GM18511 (cell line): Measurements from ENCODE around the gene LHFPL2.

ENCODE experiments used
- ATAC-seq: cut with Tn5 transposase; IDR thresholded peaks from one replicate; pipeline ENCODE4 v1.9.1; 2021; ENCODE audit warnings: mild to moderate bottlenecking, moderate library complexity; ENCODE audit not compliant: unreplicated experiment

The LHFPL2 gene

GRCh38 chr5:78509145-78509865, 139.3 kb downstream of the LHFPL2 start:
- ATAC-seq = no peak

DNA sequence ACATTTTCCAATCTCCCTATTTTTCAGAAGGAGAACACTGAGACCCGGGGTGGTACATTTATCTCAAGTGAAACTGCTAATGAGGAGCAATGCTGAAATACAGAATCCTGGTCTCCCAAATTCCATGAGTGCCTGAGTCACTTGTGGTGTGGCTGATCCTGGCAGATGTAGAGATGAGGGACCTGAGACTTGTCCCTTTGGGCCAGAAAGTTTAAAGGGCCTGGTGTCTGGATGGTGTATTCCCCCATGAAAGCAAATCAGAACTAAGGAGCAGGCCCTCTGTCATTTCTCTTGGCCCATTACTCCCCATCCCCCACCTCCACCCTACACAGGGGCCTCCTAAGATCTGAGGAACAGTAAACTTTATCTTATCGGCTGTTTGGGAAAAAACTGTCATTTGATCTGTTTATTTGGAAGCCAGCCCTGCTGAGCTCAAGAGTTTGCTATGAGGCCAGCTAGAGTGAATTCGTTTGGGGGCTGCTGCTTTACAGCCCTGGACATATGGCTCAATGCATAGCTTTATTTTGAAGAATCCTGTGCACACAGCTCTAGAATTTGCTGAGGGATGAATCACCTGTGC, 140.3 kb downstream of the LHFPL2 start:
- ATAC-seq = no peak

- no peak for ATAC-seq
These were observed 141.0 kb downstream of the LHFPL2 start for GRCh38 chr5:78507531-78507930.

DNA sequence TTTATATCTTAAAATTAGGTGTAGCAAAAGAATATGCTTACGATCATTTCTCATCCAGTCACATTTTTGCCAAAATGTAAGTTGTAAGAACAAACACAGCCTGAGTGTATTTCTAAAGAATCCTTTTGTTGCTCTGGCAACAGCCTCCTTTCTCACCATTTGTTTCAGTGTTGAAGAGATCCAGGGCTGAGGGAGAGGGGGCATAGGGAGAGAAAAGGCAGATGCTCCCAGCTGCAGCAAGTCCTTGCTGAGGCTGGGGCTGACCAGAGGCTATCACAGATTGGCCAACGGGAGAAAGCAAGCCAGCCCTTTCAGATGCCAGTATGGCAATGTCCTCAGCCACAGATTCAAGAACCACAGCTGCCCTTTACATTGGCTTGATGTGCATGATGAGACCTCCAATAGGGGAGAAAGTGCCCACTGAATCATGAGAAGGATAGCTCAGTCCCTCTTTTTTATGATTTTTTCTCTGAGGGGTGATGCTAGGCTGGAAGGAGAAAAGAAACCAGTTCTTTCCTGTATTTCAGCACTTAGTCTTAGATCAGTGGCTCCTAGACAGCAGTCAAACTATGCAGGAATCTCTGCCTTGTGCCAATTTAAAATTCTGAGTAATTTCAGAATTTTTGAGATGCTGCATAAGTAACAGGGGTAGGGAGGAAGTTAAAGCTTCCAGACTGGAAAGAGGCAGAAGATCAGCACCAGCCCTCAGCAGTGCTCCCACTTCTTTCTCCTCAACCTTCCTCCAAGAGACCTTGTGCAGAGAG, 142.1 kb downstream of the LHFPL2 start:
- ATAC-seq = no peak

DNA sequence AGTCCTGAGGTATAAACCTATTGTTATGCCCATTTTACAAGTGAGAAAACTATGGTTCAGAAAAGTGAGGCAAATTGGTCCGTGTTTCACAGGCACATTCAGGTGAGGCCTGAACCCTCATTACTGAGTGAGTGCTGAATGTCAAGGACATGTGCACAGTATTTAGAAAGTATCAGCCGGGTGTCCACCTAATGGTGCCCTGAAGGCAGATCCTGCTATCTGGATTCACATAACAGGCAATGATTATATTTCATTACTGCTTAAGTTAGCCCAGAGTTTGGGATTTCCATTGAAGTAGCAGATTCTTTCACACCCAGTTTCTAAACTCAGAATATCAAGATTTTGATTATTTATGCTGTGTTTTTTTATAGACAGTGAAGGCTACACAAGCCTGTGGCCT, 142.7 kb downstream of the LHFPL2 start:
- no peak for ATAC-seq

- ATAC-seq = no peak
These were observed 143.6 kb downstream of the LHFPL2 start for GRCh38 chr5:78504704-78505677.

DNA sequence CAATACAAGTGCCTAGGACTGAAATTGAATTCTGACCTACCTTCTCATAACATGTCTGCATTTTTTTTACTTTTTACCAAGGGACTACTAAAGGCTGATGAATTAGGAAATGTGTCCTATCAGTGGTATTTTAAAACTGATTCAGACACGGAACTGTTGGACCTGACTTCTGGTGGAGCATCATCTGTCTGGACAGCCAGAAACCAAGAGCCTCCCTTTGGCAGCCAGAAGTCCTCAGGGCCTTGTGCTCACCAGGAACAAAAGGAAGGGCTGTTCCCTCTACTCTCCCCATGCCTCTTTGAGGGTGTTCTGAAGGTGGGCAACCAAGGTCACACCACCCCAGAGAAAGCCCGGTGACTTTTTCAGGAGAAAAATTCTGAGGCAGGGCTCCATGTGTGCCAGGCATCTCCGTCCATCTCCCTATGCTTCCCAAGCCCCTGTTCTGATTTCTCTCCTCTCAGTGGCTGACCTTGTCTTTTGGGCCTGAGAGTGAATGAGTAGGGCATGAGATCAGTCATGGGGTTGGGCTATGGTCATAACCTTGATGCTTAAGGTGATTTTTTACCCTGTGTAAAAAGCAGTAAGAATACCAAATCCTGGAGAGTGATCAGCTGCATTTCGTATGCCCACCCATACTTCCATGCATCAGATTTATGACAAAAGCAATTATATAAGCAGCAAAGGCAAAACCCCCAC, 144.5 kb downstream of the LHFPL2 start:
- ATAC-seq = no peak

GRCh38 chr5:78501411-78502352, 146.9 kb downstream of the LHFPL2 start:
- ATAC-seq = no peak

GRCh38 chr5:78500871-78501270, 147.7 kb downstream of the LHFPL2 start:
- no peak for ATAC-seq

DNA sequence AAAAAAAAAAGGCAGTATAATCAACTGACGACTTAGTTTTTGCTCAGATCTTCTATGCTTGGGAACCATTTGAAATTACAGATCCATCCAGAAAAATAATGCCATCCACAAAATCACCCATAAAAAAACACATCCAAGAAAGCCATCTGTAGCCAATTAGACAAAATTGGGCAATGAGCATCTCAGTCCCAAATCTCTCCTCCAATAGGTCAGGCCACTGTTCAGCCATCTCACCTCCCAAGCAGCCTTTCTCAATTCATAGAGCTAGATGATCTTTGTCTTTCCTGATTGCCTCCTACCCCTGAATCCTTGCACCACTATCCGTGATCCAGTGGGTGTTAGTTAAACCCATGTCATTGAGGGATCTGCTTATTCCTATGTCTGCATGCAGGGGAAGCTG, 148.5 kb downstream of the LHFPL2 start:
- no peak for ATAC-seq

GRCh38 chr5:78499485-78499884, 149.1 kb downstream of the LHFPL2 start:
- no peak for ATAC-seq

DNA sequence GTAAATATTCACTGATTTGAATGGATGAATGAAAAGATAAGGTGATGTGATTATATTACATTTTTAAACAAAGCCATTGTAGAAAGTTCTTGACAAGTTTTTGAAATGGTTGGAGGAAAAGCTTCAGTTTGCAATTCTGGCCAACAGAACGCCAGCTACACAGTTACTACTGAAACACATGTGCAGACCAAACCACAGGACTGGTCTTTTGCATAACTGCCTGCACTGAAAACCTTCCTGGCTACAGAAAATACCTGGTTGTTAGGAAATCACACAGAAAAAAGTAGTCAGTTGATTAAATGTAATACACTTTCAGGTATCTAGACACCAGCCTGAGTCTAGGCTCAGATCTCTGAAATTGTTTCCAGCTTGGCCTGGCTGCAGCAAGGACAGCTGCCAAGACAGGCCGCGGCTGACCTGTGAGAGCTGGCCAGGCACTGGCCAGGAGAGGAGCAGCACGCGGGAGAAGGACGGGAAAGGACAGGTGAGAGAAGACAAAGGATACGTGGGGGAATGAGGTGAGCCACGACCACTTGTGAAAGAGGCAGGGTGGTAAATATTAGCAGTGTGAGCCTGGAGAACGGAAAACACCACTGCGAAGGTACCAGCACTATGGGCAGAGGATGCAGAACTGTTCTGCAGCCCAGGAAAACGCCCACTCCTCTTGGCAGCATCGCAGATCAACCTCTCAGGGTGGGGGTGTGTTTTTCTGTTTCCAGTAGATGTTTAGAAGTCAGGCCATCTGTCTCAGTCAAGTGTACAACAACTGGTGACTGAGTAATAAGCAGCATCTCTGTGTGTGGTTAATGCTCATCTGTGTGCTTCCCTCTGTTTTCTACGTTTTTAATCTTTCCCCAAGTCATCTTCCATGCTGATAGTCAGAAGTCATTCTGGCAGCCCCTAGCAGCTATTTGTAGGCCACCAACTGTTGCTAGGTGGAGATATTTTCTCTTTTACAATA, 150.7 kb downstream of the LHFPL2 start:
- peak; percentile 61 for ATAC-seq

- no peak for ATAC-seq
These were observed 152.2 kb downstream of the LHFPL2 start for GRCh38 chr5:78496373-78496772.

- ATAC-seq = no peak
These were observed 152.8 kb downstream of the LHFPL2 start for GRCh38 chr5:78495800-78496199.

- ATAC-seq = no peak
These were observed 155.9 kb downstream of the LHFPL2 start for GRCh38 chr5:78492650-78493049.

- no peak for ATAC-seq
These were observed 156.3 kb downstream of the LHFPL2 start for GRCh38 chr5:78492224-78492623.

- no peak for ATAC-seq
These were observed 157.7 kb downstream of the LHFPL2 start for GRCh38 chr5:78490709-78491485.
